Liver (tissue), 3 donors: ENCODE measurements around the gene RBM42.

Source experiments
- HNF4G ChIP-seq: IDR thresholded peaks from 2 replicates; pipeline ENCODE4 v1.6.1; 2016; ENCODE audit warnings: antibody characterized with exemption
- JUND ChIP-seq, 2 donors: IDR thresholded peaks; 2 replicates each; pipeline ENCODE4 v1.6.1; 2016; ENCODE audit warnings: antibody characterized with exemption in 2 of 2
- RAD21 ChIP-seq, 2 donors: IDR thresholded peaks; 2 replicates each; pipeline ENCODE4 v1.6.1; 2016; ENCODE audit warnings: antibody characterized with exemption in 2 of 2, mild to moderate bottlenecking in 2 of 2
- RXRA ChIP-seq, 2 donors: IDR thresholded peaks; 2 replicates each; pipeline ENCODE4 v1.6.1; 2017 to 2018; ENCODE audit warnings: antibody characterized with exemption in 2 of 2, mild to moderate bottlenecking in 1 of 2
- YY1 ChIP-seq: IDR thresholded peaks from 2 replicates; pipeline ENCODE4 v1.6.1; 2016; ENCODE audit warnings: antibody characterized with exemption, mild to moderate bottlenecking
- TF ChIP-seq, protein P1 (sequence below): fragments of 150-350 bp; IDR thresholded peaks from 2 replicates; pipeline ENCODE4 v1.5.1; 2017; ENCODE audit warnings: improper control_type of control experiment, low read depth, low read length; ENCODE audit not compliant: missing input control
- donor health status: healthy.
- donor health status: healthy.

DNA sequence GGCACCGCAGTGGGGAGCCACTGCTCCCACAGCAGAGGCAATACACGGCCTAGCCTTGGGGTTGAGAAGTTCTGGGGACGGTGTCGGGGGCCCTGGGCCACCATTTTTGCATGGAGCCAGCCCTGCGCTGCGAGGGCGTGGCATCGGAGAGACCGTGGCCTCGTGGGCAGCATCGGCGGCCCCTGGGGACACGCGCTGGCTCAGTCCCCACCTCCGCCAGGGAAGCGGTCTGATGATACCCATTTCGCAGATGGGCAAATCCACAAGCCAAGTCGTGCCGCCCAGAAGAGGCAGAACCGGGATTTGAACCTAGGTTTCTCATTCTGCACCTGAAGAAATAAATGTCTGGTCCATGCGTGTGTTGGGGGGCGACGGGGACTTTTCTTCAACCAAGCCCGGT is 36.3 kb downstream of the RBM42 start:
- TF ChIP-seq RAD21 (IDR thresholded peaks at IDR 0.05) (no peak), HNF4G (no peak), RXRA (IDR thresholded peaks at IDR 0.05) (no peak), YY1 (no peak), JUND (IDR thresholded peaks at IDR 0.05) (no peak)
- TF ChIP-seq, protein P1, sequence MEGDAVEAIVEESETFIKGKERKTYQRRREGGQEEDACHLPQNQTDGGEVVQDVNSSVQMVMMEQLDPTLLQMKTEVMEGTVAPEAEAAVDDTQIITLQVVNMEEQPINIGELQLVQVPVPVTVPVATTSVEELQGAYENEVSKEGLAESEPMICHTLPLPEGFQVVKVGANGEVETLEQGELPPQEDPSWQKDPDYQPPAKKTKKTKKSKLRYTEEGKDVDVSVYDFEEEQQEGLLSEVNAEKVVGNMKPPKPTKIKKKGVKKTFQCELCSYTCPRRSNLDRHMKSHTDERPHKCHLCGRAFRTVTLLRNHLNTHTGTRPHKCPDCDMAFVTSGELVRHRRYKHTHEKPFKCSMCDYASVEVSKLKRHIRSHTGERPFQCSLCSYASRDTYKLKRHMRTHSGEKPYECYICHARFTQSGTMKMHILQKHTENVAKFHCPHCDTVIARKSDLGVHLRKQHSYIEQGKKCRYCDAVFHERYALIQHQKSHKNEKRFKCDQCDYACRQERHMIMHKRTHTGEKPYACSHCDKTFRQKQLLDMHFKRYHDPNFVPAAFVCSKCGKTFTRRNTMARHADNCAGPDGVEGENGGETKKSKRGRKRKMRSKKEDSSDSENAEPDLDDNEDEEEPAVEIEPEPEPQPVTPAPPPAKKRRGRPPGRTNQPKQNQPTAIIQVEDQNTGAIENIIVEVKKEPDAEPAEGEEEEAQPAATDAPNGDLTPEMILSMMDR, result no peak
